Neuron (in vitro differentiated cells): ENCODE results near the gene CACNB1.
"Not testable (repeated sequence)": the region's sequence is repeated elsewhere in the genome, so short reads cannot be mapped to it uniquely, and the experiment has no call there.

ENCODE experiments used
- H2AFZ ChIP-seq: one replicate; pipeline ENCODE4 v1.6.1; 2013; ENCODE audit warnings: low read depth, mild to moderate bottlenecking, inconsistent platforms, low read length, moderate library complexity
- H3K27me3 ChIP-seq: one replicate; pipeline ENCODE4 v1.6.1; 2013; ENCODE audit warnings: low read length; ENCODE audit not compliant: insufficient read depth
- H3K36me3 ChIP-seq: one replicate; pipeline ENCODE4 v1.6.1; 2013; ENCODE audit warnings: low read length; ENCODE audit not compliant: insufficient read depth
- H3K4me1 ChIP-seq: one replicate; pipeline ENCODE4 v1.6.1; 2013; ENCODE audit warnings: low read length; ENCODE audit not compliant: insufficient read depth
- H3K4me3 ChIP-seq: 2 replicates; pipeline ENCODE4 v1.5.1; 2013; ENCODE audit warnings: mild to moderate bottlenecking, low read length, moderate library complexity
- H3K9me3 ChIP-seq: one replicate; pipeline ENCODE4 v1.6.1; 2013; ENCODE audit warnings: low read length

The CACNB1 gene

GRCh38 chr17:39145143-39145542 is 52.3 kb downstream of the CACNB1 start:
- Histone ChIP-seq H2AFZ (no peak overlapping the region), H3K9me3 (no peaks in the 10 kb centered on the region), H3K36me3 (no peaks in the 10 kb centered on the region), H3K4me3 (no peak overlapping the region), H3K4me1 (no peaks in the 10 kb centered on the region), H3K27me3 (peaks cover 32% of the 10 kb centered on the region)

DNA sequence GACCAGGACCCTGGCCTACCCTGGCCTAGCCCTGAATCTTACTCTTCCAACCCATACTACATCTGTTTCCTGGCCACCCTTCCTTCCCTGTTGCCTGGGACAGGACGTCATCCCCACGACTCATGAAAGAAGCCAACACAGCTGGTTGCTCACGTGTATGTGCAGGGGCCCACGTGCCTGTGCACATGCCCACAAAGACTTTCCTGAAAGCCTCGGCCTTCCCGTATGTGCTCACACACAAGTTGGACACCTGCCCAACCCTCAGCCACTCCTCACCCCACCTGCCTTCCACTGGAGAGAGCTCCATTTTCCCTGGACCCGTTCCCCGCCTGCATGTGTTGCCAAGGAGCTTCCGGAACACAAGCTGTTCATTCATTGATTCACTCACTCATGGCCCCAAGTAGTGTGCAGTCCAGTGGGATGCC is 53.0 kb downstream of the CACNB1 start:
- Histone ChIP-seq H3K4me1 (no peaks in the 10 kb centered on the region), H3K36me3 (no peaks in the 10 kb centered on the region), H3K4me3 (no peak overlapping the region), H3K9me3 (no peaks in the 10 kb centered on the region), H2AFZ (no peak overlapping the region), H3K27me3 (peaks cover 27% of the 10 kb centered on the region)

DNA sequence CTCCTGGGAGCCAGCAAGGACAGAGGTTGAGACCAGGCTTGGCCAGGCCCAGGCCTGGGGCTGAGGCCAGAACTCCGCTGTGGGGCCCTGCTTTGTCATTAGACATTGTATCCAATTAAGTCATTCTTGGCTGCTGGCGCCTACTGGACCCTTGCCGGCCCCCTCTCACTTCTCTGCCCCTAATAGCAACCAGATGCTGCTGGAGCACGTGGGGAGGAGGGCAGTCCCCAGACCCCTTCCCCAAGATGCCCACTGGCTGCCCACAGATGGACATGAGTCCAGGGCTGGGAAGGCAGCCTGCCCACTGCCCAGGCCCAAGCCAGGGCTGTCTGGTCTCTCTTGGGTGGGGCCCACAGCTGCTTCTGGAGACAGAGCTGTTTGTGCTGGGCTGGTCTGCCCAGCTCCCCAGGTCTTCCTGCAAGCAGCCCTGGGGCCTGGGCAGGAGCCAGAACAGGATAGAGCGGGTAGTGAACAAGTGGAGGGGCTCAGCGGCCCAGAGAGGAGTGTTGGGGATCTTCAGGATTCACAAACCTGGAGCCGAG is 53.8 kb downstream of the CACNB1 start:
- no peak overlapping the region for H3K4me3 ChIP-seq
- no peaks in the 10 kb centered on the region for H3K9me3 ChIP-seq
- H3K36me3 ChIP-seq, result no peaks in the 10 kb centered on the region
- H3K27me3 ChIP-seq, result peaks cover 21% of the 10 kb centered on the region
- H2AFZ ChIP-seq, result no peak overlapping the region
- no peaks in the 10 kb centered on the region for H3K4me1 ChIP-seq

GRCh38 chr17:39141915-39142664 is 55.4 kb downstream of the CACNB1 start:
- Histone ChIP-seq H3K9me3 (no peaks in the 10 kb centered on the region), H3K4me1 (no peaks in the 10 kb centered on the region), H3K4me3 (no peak overlapping the region), H2AFZ (no peak overlapping the region), H3K36me3 (no peaks in the 10 kb centered on the region), H3K27me3 (peaks cover 14% of the 10 kb centered on the region)

GRCh38 chr17:39141294-39141693 is 56.2 kb downstream of the CACNB1 start:
- no peak overlapping the region for H2AFZ ChIP-seq
- no peaks in the 10 kb centered on the region for H3K9me3 ChIP-seq
- H3K36me3 ChIP-seq, result no peaks in the 10 kb centered on the region
- H3K4me1 ChIP-seq, result no peaks in the 10 kb centered on the region
- no peak overlapping the region for H3K4me3 ChIP-seq
- H3K27me3 ChIP-seq, result peaks cover 14% of the 10 kb centered on the region

- Histone ChIP-seq H3K4me3 (no peak overlapping the region), H3K4me1 (no peaks in the 10 kb centered on the region), H3K9me3 (no peaks in the 10 kb centered on the region), H3K36me3 (no peaks in the 10 kb centered on the region), H3K27me3 (peaks cover 10% of the 10 kb centered on the region), H2AFZ (no peak overlapping the region)
Observed at GRCh38 chr17:39139561-39139960, 57.9 kb downstream of the CACNB1 start.

DNA sequence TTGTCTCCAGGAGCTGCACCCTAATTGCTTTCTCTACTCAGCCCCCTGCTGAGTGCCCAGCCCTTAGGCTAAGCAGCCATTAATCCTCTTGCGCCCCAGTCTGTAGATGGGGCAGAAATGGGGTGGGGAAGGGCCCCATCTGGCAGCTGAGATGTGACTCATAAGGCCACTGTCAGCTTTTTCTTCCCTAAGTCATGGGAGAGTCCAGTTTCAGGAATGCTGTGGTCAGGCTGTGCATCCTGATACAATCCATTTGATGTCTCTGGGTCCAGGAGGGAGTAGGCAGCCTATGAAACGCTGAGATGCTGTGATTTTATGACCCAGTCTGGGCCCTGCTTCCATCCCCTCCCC is 58.3 kb downstream of the CACNB1 start:
- no peaks in the 10 kb centered on the region for H3K36me3 ChIP-seq
- H3K9me3 ChIP-seq, result no peaks in the 10 kb centered on the region
- H3K4me1 ChIP-seq, result no peaks in the 10 kb centered on the region
- H2AFZ ChIP-seq, result no peak overlapping the region
- peaks cover 7% of the 10 kb centered on the region for H3K27me3 ChIP-seq
- H3K4me3 ChIP-seq, result no peak overlapping the region

DNA sequence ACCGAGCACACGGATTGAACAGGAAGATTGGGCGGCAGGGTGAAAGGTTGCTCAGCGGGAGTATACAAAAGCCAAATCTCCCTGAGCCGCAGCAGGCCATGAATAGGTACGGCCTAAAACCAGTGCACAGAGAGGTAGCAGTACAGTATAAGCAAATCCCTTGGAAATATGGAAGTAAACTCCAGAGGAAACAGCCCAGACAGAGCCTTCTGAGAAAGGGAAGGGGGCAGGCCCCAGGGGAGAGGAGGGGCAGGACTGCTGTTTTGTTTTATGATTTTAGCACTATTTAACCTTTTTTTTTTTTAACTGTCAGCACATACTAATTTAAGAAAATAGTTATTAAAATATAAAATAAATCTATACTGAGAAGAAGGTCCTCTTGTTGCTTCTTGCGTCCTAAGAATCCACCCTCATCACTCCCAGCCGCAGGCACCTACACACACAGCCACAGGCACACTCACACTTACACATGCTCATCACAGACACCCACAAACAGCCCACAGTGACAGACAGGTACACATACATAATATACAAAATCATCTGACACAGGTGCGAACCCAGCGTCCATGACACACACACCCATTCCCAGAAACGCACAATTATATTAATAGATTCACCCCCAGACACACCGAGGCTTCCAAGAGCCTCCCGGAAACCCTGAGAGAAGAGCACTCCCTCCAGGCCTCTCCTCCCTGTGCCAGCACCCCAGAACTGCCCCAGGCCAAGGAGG is 58.9 kb downstream of the CACNB1 start:
- Histone ChIP-seq H3K4me1 (no peaks in the 10 kb centered on the region), H3K4me3 (no peak overlapping the region), H3K27me3 (peaks cover 3% of the 10 kb centered on the region), H3K9me3 (no peaks in the 10 kb centered on the region), H3K36me3 (no peaks in the 10 kb centered on the region), H2AFZ (no peak overlapping the region)

- Histone ChIP-seq H3K27me3 (peaks cover 3% of the 10 kb centered on the region), H3K9me3 (no peaks in the 10 kb centered on the region), H3K4me3 (no peak overlapping the region), H3K4me1 (peaks cover 2% of the 10 kb centered on the region), H3K36me3 (no peaks in the 10 kb centered on the region), H2AFZ (no peak overlapping the region)
Observed at GRCh38 chr17:39134878-39135277, 62.6 kb downstream of the CACNB1 start.

GRCh38 chr17:39132192-39132610 is 65.3 kb downstream of the CACNB1 start:
- H3K27me3 ChIP-seq, result no peaks in the 10 kb centered on the region
- H3K4me1 ChIP-seq, result peaks cover 2% of the 10 kb centered on the region
- H3K4me3 ChIP-seq, result no peak overlapping the region
- no peaks in the 10 kb centered on the region for H3K9me3 ChIP-seq
- no peak overlapping the region for H2AFZ ChIP-seq
- H3K36me3 ChIP-seq, result no peaks in the 10 kb centered on the region

DNA sequence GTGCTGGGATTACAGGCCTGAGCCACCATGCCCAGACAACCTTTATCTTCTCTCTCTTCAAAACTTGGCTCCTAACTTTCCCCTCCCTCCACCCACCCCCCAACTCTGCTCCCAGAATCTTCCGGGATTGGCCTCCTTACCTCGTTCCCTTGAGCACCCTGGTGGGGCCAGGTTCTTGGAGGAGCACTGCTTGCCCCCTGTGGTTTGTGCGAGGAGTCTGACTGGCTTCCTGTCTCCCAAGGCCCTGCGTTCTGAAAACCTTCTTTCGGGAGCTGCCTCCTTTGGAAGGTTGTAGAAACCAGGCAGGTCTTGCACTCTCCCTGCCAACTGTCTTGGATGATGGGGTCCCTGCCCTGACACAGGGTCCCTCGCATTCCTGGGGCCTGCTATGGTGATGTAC is 65.9 kb downstream of the CACNB1 start:
- Histone ChIP-seq H3K4me1 (peaks cover 2% of the 10 kb centered on the region), H3K36me3 (no peaks in the 10 kb centered on the region), H3K27me3 (no peaks in the 10 kb centered on the region), H3K9me3 (no peaks in the 10 kb centered on the region), H2AFZ (no peak overlapping the region), H3K4me3 (no peak overlapping the region)

DNA sequence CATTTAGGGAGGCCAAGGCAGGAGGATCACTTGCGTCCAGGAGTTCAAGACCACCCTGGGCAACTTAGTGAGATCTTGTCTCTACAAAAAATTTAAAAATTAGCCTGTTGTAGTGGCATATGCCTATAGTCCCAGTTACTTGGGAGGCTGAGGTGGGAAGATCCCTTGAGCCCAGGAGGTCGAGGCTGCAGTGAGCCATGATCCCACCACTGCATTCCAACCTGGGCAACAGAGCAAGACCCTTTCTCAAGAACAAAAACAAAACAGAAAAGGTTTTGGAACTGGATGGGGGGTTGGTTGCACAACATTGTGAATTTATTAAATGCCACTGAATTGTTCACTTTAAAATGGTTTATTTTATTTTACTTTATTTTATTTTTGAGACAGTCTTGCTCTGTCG is 67.3 kb downstream of the CACNB1 start:
- H3K27me3 ChIP-seq, result no peaks in the 10 kb centered on the region
- no peak overlapping the region for H3K4me3 ChIP-seq
- no peaks in the 10 kb centered on the region for H3K9me3 ChIP-seq
- no peaks in the 10 kb centered on the region for H3K36me3 ChIP-seq
- H2AFZ ChIP-seq, result no peak overlapping the region
- H3K4me1 ChIP-seq, result peaks cover 2% of the 10 kb centered on the region

DNA sequence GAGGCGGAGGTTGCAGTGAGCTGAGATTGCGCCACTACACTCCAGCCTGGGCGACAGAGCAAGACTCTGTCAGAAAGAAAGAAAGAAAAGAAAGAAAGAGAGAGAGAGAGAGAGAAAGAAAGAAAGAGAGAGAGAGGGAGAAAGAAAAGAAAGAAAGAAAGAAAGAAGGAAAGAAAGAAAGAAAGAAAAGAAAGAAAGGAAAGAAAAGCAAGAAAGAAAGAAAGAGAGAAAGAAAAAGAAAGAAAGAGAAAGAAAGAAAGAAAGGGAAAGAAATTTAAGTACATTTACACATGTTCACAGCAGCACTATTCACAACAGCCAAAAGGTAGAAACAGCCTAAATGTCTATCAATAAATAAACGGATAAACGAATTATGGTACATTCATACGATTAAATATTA is 67.9 kb downstream of the CACNB1 start:
- H3K27me3 ChIP-seq, H2AFZ ChIP-seq, H3K4me3 ChIP-seq, H3K4me1 ChIP-seq, H3K9me3 ChIP-seq, H3K36me3 ChIP-seq: not testable (repeated sequence)
